GM18519 (cell line): ENCODE results near the gene CDK17.
"Not testable (repeated sequence)": the region's sequence is repeated elsewhere in the genome, so short reads cannot be mapped to it uniquely, and the experiment has no call there.

Experiments used
- ATAC-seq: cut with Tn5 transposase; IDR thresholded peaks from one replicate; pipeline ENCODE4 v1.9.1; 2021; ENCODE audit warnings: mild to moderate bottlenecking, moderate library complexity; ENCODE audit not compliant: unreplicated experiment, low FRiP score

CDK17 gene

DNA sequence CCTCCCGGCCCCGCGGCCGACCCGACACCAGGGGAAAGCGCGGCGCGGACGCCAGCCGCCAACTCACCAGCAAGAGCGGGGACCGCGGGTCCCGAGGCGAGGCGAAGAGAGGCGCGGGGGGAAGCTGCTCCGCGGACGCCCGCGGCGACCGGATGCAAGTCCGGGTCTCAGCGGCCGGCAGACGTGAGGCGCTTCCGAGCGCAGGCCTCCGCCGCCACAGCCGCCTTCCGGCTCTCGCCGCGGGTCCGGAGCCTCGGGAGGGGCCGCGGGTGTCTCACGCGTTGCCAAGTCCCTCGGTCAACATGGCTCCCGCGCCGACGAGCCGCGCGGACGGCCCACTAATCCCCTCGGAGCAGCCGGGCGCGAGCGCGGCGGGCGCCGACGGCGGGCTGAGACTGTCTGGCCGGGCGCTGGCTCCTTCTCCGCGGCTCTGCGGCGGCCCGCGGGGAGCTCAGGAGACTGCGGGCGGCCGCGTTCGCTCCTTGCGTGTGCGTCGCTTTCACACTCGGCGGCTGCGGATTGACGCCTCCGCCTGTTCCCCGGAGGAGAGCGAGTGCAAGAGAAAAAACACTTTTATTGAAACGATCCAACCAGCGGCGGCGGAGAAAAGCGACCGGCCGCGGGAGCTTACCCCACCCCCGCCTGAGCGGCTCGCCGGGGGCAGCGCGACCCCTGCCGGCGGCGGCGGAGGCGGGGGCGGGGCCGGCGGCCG is at the start of gene CDK17:
TSS of gene CDK17 (minus strand) at position 521 of the 712 bp plus-strand sequence. CDS start 65,603 bp downstream, outside the sequence.
- ATAC-seq: peak; percentile 33

DNA sequence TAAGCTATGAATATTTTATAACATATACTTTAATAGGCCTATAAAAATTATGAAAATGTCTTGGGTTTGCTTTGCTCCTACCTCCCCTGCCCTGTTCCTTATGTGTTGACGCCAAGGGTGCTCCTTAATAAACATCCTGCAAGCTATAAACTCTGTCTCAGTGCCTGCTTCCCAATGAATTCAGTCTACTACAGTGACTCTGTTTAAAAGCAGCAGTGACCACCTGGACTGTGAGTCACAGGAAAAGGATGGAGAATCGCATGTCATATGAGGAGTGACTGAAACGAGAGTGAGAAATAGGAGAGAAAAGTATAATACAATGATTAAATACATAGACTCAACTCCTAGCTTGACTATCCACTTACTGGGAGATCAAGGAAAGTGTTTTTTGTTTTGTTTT is 48.1 kb upstream of the CDK17 start:
- no peak for ATAC-seq

DNA sequence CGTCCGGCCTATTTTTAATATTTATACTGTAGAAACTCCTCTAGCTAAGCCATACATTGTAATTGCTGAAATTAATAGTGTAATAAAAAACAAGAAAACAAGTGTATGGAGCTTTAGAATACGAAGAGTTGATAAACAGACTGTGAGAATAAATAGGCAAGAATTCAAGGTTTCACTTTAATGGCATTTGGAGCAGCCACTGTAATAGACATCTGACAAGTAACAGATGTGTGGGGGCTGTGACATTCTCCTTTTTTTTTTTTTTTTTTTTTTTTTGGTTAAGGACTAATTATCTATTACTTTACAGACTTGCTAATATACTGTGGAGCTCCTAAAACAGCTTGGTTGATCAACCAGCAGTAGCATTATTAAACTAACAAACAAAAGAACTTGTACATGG is 47.0 kb upstream of the CDK17 start:
- no peak for ATAC-seq

DNA sequence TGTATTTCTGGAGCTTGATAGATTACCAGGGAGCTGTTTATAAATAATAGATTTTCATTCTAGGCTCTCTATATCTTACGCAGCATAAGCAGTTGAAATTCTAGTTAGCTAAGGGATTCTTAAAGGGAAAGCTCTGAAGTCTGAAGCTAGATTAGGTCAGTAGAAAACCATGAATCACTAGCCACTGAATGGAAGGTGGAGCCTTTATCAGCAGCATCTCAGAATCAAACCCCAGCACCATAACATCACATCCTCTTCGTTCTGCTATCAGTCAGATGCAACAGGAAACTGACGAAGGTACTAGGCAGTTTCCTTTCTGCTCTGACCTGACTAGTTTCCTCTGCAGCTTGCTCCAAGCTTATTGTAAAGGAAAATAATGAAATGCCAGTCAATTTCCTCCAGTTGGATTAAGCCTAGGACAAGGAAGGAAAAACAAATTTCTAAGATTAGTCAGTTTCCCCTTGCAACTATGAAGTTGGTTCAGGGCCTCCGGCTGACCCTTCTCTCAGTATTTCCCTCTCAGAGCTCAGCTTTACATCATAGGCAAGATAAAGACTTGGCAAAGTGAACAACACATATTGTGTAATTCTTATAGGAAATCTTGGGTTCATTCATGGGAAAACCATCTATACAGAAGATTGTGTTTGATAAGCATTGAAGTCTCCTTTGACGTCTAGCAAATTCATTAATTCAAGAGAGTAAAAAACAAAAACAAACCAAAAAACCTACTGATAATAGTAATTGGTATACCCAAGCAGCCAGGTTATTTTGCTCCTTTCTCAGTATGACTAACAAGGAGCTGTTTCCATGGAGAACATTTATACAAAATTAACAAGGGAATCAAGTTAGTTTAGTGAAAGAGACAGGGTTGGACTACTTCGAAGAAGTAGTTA is 45.7 kb upstream of the CDK17 start:
- peak; percentile 98 for ATAC-seq

DNA sequence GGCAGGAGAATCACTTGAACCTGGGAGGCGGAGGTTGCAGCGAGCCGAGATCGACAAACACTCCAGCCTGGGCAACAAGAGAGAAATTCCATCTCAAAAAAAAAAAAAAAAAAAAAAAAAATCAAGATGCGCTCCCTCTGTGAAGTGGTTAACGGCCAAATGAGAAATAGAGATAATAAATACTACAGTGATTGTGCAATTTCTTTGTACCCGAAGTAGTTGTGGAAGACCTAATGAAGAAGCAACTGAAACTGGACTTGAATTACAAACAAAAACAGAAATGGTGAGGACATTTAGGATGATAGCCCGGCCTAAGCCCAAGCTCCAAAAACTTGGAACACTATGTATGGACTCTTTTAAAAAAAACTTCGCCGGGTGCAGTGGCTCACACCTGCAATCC is 44.2 kb upstream of the CDK17 start:
- ATAC-seq: no peak

DNA sequence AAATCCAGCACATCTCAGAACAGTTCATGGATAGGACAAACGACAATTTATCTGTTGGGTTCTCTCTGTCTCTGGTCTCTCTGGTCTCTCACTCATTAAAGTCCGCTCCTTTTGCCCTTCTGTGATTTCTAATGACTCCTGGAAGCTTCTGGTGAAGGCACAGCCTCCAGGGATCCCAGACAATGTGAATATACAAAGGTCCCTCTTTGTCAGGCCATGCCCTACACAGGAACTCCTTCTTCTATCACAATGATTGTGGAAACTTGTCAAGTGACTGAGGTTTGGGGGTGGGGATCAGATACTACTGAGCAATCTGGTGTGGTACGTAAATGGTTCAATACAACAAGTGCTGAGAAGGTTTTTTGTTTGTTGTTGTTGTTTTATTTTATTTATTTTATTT is 42.7 kb upstream of the CDK17 start:
- ATAC-seq: no peak

DNA sequence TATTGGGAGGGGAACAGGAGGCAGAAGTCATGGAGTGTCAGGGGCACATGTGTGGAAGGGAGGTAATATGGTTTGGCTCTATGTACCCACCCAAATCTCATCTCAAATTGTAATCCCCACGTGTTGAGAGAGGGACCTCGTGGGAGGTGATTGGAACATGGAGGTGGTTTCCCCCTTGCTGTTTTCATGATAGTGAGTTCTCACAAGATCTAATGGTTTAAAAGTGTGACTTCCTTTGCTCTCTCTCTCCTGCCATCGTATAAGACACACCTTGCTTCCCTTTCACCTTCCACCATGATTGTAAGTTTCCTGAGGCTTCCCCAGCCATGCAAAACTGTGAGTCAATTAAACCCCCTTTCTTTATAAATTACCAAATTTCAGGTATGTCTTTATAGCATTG is 41.6 kb upstream of the CDK17 start:
- ATAC-seq: no peak

DNA sequence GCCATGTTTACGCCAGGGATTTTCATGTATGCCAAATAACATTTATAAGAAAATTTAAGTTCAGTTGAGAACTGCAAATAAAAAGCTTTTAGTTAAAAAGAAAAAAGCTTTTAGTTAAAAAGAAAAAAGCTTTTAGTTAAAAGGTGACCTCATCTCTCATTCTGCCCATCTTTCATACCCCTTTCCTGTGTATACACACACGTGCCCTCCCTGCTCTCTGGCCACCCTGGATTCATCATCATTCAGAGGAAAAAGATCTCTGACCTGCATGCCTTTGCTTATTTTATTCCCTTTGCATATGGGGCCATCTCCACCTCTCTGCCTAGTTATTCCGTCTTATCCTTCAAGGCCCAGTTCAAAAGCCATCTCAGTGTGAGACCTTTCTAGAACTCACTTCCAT is 38.1 kb upstream of the CDK17 start:
- no peak for ATAC-seq

DNA sequence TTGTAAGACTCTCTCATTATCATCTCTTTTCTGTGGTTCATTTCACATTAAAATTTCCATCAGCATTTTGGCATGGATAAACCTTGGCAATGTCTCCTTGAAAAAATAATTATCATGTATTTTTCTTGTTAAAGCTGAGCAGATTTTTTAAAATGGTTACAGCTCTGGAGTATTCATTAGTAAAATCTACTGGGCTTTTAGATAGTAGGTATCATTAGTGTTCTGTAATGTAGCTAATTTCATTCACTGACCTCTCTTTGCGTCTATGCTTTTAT is 36.9 kb upstream of the CDK17 start:
- no peak for ATAC-seq

DNA sequence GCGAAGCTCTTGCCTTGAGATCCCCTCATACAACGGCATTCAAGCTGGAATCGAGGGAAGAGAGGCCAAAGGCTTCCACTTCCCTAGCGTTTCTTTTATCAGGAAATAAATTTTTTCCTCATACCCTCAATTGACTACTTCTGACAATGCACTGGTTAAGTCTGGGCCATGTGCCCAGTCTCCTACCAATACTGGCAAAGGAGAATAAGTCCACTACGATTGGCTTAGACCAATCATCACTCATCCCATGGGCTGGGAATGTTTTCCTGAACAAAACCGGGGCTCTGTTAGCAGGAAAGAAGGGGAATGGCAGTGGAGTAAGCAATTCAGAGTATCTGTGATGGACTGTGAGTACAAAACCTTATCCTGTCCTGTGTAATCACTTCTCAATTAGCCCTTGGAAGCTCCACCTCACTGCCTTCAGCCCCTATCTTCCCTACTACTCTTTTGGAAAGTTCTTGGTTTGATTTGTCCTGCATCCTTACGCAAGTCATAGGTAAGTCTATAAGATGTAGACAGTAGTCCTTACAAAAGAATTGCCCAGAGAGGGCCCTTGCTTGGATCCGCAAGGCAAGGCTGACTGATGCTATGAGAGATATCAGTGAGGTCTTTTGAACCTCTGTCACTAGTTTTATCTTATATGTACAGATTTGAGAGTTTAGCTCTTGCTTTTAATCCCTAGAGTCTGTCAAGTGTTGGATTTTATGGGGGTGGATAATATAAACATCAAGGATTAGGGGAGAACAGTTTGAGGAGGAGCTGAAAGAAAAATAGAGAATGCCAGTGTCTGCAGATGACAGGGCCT is 36.3 kb upstream of the CDK17 start:
- no peak for ATAC-seq

DNA sequence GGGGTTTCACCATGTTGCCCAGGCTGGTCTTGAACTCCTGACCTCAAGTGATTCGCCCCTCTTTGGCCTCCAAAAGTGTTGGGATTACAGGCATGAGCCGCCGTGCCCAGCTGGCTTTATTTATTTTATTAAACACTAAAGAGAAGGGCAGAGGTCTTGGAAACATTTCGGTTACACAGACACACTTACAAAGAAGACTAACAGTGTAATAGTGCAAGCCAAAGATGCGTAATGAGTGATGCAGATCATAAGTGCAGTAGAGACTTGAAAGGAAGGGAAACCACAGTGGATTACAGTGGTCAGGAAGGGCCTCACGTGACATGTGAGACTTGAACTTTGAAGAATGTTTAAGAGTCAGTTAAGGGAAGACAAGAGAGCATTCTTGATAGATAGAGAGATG is 33.9 kb upstream of the CDK17 start:
- ATAC-seq: peak; percentile 78

DNA sequence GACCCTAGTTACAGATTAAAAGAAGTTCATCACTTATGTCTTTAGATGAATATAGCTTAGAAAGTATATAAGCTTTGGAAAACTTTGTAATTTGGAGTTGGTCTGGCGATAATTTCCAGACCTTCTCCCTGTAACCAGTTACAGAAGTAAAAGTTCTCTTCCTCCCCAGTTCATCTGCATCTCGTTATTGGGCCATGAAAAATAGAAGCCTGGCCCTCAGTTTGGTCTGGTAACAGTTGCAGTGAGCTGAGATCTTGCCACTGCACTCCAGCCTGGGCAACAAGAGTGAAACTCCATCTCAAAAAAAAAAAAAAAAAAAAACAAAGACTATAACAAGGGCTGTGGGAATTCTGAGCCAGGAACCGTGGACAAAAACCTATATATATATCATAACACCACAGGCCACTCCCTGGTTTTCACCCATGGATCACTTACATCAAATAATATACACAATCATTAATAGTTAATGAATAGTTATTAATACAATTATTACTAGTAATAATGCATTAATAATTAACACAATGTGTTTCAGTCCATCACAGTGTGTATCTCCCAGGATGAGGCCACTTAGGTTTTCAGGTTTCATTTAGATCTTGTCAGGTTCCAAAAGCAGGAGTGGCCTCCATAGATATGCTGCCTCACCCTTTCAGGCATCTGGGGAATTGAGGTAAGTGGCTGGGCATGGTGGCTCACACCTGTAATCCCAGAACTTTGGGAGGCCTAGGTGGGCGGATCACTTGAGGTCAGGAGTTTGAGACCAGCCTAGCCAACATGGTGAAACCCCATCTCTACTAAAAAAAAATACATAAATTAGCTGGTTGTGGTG is 32.5 kb upstream of the CDK17 start:
- not testable (repeated sequence) for ATAC-seq

DNA sequence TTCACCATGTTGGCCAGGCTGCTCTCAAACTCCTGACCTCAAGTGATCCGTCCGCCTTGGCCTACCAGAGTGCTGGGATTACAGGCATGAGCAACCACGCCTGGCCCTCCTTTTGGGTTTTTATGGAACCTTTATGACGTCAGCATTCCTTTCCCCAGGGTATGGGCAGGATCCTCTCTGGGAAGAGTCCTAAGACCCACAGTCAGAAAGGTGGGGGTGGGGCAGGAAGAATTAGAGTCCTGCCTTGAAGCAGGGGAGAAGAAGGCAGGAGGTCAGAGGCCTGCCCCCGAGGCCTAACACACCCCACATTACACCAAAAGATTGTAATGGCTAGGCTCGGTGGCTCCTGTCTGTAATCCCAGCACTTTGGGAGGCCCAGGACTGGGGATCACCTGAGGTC is 30.8 kb upstream of the CDK17 start:
- no peak for ATAC-seq

DNA sequence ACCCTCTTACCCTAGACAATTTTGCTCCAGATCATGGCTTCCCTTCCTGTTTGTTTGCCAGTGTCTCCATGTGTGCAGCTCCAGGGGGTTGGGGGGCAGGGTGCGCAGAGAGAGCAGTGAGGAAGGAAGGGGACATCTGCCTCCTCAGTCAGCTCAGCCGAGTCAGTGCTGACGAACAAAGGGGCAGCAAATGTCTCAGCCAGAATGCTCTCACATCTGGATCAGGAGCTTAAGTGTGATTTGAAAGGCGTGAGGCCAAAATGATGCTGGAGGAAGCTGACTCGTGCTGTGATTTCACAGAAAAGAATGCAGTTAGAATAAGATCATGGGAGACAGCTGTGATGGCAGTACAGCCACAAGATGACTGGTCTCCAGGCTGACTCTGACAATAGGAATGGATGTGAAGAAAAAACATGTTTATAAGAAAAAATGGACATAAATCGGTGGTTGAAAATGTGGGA is 27.1 kb upstream of the CDK17 start:
- no peak for ATAC-seq

DNA sequence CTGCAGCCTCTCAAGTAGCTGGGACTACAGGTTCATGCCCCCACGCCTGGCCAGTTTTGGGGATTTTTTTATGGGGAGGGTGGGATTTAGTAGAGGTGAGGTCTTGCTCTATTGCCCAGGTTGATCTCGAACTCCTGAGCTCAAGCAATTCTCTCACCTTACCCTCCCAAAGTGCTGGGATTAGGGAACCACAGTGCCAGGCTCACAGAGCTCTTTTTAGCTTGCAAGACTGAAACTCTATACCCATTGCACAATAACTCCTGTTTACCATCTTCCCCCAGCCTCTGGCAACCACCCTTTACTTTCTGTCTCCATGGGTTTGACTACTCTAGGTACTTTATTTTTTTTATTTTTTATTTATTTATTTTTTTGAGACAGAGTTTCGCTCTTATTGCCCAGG is 25.7 kb upstream of the CDK17 start:
- no peak for ATAC-seq

DNA sequence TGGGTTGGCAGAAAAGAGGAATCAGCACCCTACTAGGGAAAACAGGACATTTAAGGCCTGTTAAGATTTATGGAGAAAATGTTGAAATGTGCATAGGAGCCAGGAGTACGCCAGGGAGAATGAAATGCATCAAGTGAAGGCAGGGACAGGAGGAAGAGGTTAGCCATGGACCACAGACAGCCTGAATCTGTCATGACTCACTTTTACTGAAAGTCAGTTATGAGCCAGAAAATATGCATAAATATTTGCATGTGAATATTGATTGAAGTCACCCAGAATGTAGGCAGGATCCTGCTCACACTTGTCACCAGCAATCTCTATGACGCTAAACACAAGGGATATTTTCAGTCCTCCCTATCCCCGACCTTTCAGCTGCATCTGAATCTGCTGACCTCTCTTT is 25.1 kb upstream of the CDK17 start:
- no peak for ATAC-seq

DNA sequence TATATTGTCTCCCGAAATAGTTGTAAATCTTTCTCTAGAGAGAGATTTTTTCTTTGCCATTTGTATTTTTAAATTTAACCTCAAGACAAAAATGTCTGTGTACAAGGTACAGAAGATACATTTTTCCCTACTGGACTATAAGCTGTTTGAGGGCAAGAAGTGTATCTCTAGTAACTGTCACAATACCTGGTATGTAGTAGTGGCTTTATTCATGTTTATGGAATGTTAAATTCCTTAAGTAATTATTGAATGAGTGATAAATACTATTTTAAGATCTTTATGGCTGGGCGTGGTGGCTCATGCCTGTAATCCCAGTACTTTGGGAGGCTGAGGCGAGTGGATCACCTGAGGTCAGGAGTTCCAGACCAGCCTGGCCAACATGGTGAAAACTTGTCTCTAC is 24.4 kb upstream of the CDK17 start:
- no peak for ATAC-seq

DNA sequence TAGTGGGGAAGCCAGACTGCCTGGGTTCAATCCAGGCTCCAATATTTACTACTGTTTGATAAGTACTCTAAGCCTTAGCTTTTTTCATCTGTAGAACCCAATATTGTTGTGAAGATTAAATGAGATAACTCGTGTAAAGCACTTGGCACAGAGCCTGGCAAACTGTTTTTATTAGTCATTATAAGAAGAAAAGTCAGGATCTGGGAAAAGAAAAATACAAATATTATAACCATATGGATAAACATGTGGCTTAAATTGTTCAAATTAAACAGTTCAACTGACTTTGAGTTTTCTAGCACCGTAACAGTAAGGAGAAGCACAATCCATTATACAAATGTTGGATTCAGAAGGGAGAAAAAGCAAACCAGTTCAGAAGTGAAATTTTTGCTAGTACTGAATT is 22.0 kb upstream of the CDK17 start:
- ATAC-seq: no peak

DNA sequence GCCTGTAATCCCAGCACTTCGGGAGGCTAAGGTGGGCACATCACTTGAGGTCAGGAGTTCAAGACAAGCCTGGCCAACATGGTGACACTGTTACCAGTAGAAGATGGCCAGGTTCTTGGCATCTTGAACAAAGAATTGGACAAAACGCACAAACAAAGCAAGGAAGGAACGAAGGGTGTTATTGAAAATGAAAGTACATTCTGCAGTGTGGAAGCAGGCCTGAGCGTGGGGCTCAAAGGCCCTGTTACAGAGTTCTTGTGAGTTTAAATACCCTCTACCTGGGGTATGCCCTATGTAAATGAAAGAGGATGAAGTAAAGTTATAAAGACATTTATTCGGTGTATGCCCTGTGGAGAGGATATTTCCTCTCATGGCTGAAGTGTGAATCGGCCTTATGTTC is 20.8 kb upstream of the CDK17 start:
- no peak for ATAC-seq

DNA sequence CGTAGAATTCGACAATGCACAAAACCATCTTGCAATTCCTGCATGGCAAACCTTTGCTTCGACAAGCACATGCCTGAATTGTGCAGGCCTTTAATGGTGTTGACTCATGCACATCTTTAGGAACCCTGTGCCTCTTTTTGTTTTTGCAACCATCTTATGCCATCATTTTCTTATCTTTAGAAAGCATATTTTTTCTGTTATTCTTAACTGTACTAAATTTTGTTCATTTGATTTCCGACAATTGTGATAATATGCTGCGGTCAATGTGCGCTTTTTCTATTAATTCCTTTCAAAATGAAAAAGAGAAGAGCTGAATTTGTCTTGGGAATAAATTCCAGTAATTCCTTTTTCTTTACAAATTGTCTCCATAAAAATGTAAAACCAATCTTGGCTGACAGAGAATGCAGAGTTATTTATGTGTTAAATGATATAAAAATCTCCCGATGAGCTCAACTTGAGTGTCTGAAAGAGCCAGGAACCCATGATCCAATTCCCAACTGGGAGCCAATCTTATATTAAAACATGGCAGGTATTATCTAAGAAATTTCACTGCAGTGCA is 20.1 kb upstream of the CDK17 start:
- ATAC-seq: no peak
